B cell (primary cell): ENCODE measurements around the gene PARD3B. TPM values are rescaled to one million over a fixed set of nuclear protein-coding genes. Genes with fewer than 3 reads are reported as not detected.

Source experiments
- ATAC-seq: fragments of 200-7000 bp; cut with Tn5 transposase; one replicate; pipeline ENCODE4 v1.10.0; 2021; ENCODE audit warnings: low read depth, mild to moderate bottlenecking, moderate number of reproducible peaks, moderate library complexity
- CTCF ChIA-PET: fragments of 350-600 bp; sonication (Branson Sonifier 250); formaldehyde crosslinking; loops from one replicate; lab custom pipeline; 2021; ENCODE audit warnings: antibody characterized with exemption, inconsistent platforms; lab: Charles Lee
- POLR2A ChIA-PET: fragments of 350-600 bp; sonication (Branson Sonifier 250); formaldehyde crosslinking; loops from one replicate; lab custom pipeline; 2021; ENCODE audit warnings: antibody characterized with exemption; lab: Charles Lee
- DNase-seq: peaks from one replicate; pipeline ENCODE4 v3.0.0; 2013
- H2AFZ ChIP-seq: 2 replicates; pipeline ENCODE4 v1.6.1; 2012; ENCODE audit warnings: mild to moderate bottlenecking, low read depth, low read length; ENCODE audit not compliant: insufficient read depth, poor library complexity, severe bottlenecking
- H3K27ac ChIP-seq, 2 donors: 1 replicate in 1 of 2; 2 replicates in 1 of 2; pipeline ENCODE4 v1.5.1; 2012 to 2013; ENCODE audit warnings: low read length in 2 of 2, mild to moderate bottlenecking in 2 of 2, moderate library complexity in 1 of 2
- H3K27me3 ChIP-seq, 4 experiments: fragments of 200-600 bp in 1 of 4; sonication (generic) in 1 of 4; replicated peaks in 1 of 4; 1 replicate in 2 of 4; 2 replicates in 2 of 4; pipeline versions ENCODE4 v1.6.1 to v1.7.0; 2013 to 2016; ENCODE audit warnings: low read length in 3 of 4, mild to moderate bottlenecking in 2 of 4, mixed read lengths in 1 of 4, moderate library complexity in 1 of 4; ENCODE audit not compliant: insufficient read depth in 4 of 4, control insufficient read depth in 3 of 4; ENCODE audit errors: control extremely low read depth in 1 of 4
- H3K36me3 ChIP-seq, 2 experiments: replicated peaks in 1 of 2; 1 replicate in 1 of 2; 2 replicates in 1 of 2; pipeline versions ENCODE4 v1.6.1 to v1.7.1; 2013; ENCODE audit warnings: low read length in 1 of 2; ENCODE audit not compliant: insufficient read depth in 2 of 2, control insufficient read depth in 1 of 2; ENCODE audit errors: control extremely low read depth in 1 of 2, extremely low read depth in 1 of 2
- H3K4me1 ChIP-seq, 2 donors: fragments of 200-600 bp in 1 of 2; sonication (generic) in 1 of 2; 1 replicate in 1 of 2; 2 replicates in 1 of 2; pipeline versions ENCODE4 v1.5.1 to v1.6.1; 2013 to 2017; ENCODE audit warnings: low read length in 2 of 2; ENCODE audit not compliant: control insufficient read depth in 2 of 2, insufficient read depth in 2 of 2
- H3K4me2 ChIP-seq: replicated peaks from 2 replicates; pipeline ENCODE3; 2012; ENCODE audit warnings: mild to moderate bottlenecking, low read depth, low read length; ENCODE audit not compliant: poor library complexity, severe bottlenecking
- H3K4me3 ChIP-seq, 5 experiments: fragments of 200-600 bp in 1 of 5; sonication (generic) in 1 of 5; 1 replicate in 3 of 5; 2 replicates in 2 of 5; pipeline versions ENCODE4 v1.5.1 to v1.7.0; 2011 to 2016; ENCODE audit warnings: low read length in 4 of 5, mild to moderate bottlenecking in 4 of 5, low read depth in 2 of 5, control low read depth in 1 of 5, moderate library complexity in 1 of 5; ENCODE audit not compliant: insufficient read depth in 1 of 5; ENCODE audit errors: control extremely low read depth in 1 of 5, extremely low read depth in 1 of 5
- H3K79me2 ChIP-seq: fragments of 200-600 bp; sonication (generic); one replicate; pipeline ENCODE4 v1.6.0; 2016; ENCODE audit warnings: low read length; ENCODE audit not compliant: control insufficient read depth, insufficient read depth
- H3K9ac ChIP-seq: fragments of 200-600 bp; sonication (generic); 2 replicates; pipeline ENCODE4 v1.6.1; 2017; ENCODE audit warnings: mild to moderate bottlenecking, low read length, moderate library complexity
- H3K9me3 ChIP-seq, 3 donors: one replicate each; pipeline versions ENCODE4 v1.6.1 to v1.7.1; 2013; ENCODE audit warnings: low read length in 2 of 3; ENCODE audit not compliant: control insufficient read depth in 2 of 3, insufficient read depth in 1 of 3; ENCODE audit errors: control extremely low read depth in 1 of 3
- H4K20me1 ChIP-seq: 2 replicates; pipeline ENCODE4 v1.6.0; 2012; ENCODE audit warnings: mild to moderate bottlenecking, low read length; ENCODE audit not compliant: insufficient read depth, control insufficient read depth, poor library complexity, severe bottlenecking
- H3K27ac Mint-ChIP-seq: one replicate; pipeline ENCODE4 v1.8.0; 2021; ENCODE audit warnings: mixed read lengths
- H3K27me3 Mint-ChIP-seq: one replicate; pipeline ENCODE4 v1.8.0; 2021; ENCODE audit warnings: mixed read lengths
- H3K4me1 Mint-ChIP-seq: one replicate; pipeline ENCODE4 v1.8.0; 2021; ENCODE audit warnings: mixed read lengths
- H3K4me3 Mint-ChIP-seq: one replicate; pipeline ENCODE4 v1.8.0; 2021; ENCODE audit warnings: mixed read lengths
- H3K9me3 Mint-ChIP-seq: one replicate; pipeline ENCODE4 v1.8.0; 2022; ENCODE audit warnings: mixed read lengths; ENCODE audit not compliant: insufficient read depth
- CTCF ChIP-seq: fragments of 200-600 bp; IDR thresholded peaks from one replicate; pipeline ENCODE4 v1.8.0; 2022; ENCODE audit warnings: antibody characterized with exemption, mild to moderate bottlenecking
- EZH2 ChIP-seq: IDR thresholded peaks from 2 replicates; pipeline ENCODE4 v1.6.1; 2012; ENCODE audit warnings: borderline replicate concordance, low read depth, mild to moderate bottlenecking, moderate library complexity, low read length; ENCODE audit not compliant: insufficient read depth, poor library complexity, severe bottlenecking
- WGBS: methylation state at CpG from one replicate; pipeline ENCODE4 v1.1.5; 2013; ENCODE audit warnings: missing lambda C conversion rate; ENCODE audit not compliant: insufficient coverage; 5-methylcytosine and 5-hydroxymethylcytosine counted together
- intact Hi-C: fragments of 100-400 bp; cut with micrococcal nuclease; formaldehyde crosslinking; loops from one replicate; pipeline ENCODE4 v1.10.0; 2022
- polyA plus RNA-seq: library from polyadenylated mRNA; depleted of rRNA; stranded (reverse); fragments of >200 nt; gene quantifications from 2 replicates; pipeline ENCODE4 v1.2.3, GENCODE V29; 2012
- total RNA-seq, 2 donors: library from RNA; stranded (reverse); fragments of 120-200 nt in 1 of 2; gene quantifications; 1 replicate in 1 of 2; 2 replicates in 1 of 2; pipeline versions ENCODE4 v1.2.3 to v1.2.4, GENCODE V29; 2013 to 2022

PARD3B gene
- total and polyA plus RNA-seq, 2 donors (not counting 1 experiment from before 2014, with no cell fraction given): not detected

- H3K4me3 Mint-ChIP-seq: no peak overlapping the region
- Histone ChIP-seq H3K4me2 (no peak overlapping the region), H3K9ac (no peak overlapping the region), H3K27me3 (no peaks in the 10 kb centered on the region), H3K4me3 (no peak overlapping the region), H2AFZ (no peak overlapping the region), H4K20me1 (no peaks in the 10 kb centered on the region), H3K9me3 (no peaks in the 10 kb centered on the region), H3K4me1 (no peaks in the 10 kb centered on the region), H3K79me2 (no peaks in the 10 kb centered on the region), H3K36me3 (no peaks in the 10 kb centered on the region), H3K27ac (no peak overlapping the region)
- ChIA-PET CTCF (no interaction called here), POLR2A (no interaction called here)
- peaks cover 1% of the 10 kb centered on the region for H3K9me3 Mint-ChIP-seq
- intact Hi-C loops: no loop called here
- TF ChIP-seq EZH2 (no peak), CTCF (no peak)
- DNase-seq (no peak), ATAC-seq (no peak)
- no peak overlapping the region for H3K27ac Mint-ChIP-seq
- no peaks in the 10 kb centered on the region for H3K27me3 Mint-ChIP-seq
- WGBS: 91% methylated on average over 2 of the region's 3 CpGs
- no peaks in the 10 kb centered on the region for H3K4me1 Mint-ChIP-seq
These were observed 743.4 kb downstream of the PARD3B start for GRCh38 chr2:205288686-205289085.

- no peak overlapping the region for H2AFZ ChIP-seq
- no peaks in the 10 kb centered on the region for H3K9me3 ChIP-seq
- Mint-ChIP-seq H3K4me1 (no peaks in the 10 kb centered on the region), H3K27me3 (no peaks in the 10 kb centered on the region), H3K4me3 (no peak overlapping the region), H3K9me3 (peaks cover 1% of the 10 kb centered on the region), H3K27ac (no peak overlapping the region)
- no peak overlapping the region for H3K27ac ChIP-seq
- no peaks in the 10 kb centered on the region for H3K79me2 ChIP-seq
- H3K4me2 ChIP-seq: no peak overlapping the region
- H4K20me1 ChIP-seq: no peaks in the 10 kb centered on the region
- ChIA-PET POLR2A (no interaction called here), CTCF (no interaction called here)
- ATAC-seq (no peak), DNase-seq (no peak)
- no CpG with 5 or more reads among the region's 1 CpG for WGBS
- intact Hi-C loops: no loop called here
- no peak overlapping the region for H3K4me3 ChIP-seq
- no peaks in the 10 kb centered on the region for H3K27me3 ChIP-seq
- no peaks in the 10 kb centered on the region for H3K4me1 ChIP-seq
- H3K36me3 ChIP-seq: no peaks in the 10 kb centered on the region
- no peak overlapping the region for H3K9ac ChIP-seq
- TF ChIP-seq CTCF: no peak
These were observed 745.0 kb downstream of the PARD3B start for GRCh38 chr2:205290299-205290698.
